Measurements from ENCODE around the gene SUGCT.

DNA sequence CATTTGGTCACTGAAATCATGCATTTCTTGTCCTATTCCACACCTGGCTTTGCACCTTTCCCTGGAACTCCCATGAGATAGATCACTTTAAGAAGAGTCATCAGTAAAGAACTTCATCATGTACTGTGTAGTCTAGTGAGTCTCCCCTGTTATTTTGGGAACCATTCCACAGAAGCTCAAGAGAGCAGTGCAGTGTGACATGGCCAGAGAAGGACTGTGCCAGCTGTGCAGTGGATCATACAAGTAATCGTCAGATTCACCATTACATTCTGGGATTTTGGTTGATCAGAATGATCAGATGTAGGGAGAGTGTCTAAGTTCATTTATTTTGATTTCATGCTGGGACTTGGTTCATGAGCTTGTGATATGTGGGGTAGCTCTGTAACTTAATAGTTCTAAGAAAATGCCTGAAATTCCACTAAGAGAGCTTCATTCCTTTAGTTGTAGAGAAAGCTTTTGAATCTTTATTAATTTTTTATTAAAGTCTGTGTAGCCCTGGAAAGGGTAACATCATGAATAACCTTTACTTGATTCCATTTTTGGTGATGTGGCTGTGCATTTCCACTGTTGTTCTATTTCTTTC, 166.8 kb downstream of the SUGCT start:
- TF ChIP-seq, protein P1, sequence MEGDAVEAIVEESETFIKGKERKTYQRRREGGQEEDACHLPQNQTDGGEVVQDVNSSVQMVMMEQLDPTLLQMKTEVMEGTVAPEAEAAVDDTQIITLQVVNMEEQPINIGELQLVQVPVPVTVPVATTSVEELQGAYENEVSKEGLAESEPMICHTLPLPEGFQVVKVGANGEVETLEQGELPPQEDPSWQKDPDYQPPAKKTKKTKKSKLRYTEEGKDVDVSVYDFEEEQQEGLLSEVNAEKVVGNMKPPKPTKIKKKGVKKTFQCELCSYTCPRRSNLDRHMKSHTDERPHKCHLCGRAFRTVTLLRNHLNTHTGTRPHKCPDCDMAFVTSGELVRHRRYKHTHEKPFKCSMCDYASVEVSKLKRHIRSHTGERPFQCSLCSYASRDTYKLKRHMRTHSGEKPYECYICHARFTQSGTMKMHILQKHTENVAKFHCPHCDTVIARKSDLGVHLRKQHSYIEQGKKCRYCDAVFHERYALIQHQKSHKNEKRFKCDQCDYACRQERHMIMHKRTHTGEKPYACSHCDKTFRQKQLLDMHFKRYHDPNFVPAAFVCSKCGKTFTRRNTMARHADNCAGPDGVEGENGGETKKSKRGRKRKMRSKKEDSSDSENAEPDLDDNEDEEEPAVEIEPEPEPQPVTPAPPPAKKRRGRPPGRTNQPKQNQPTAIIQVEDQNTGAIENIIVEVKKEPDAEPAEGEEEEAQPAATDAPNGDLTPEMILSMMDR (IDR thresholded peaks at IDR 0.05 in 8 of 11, conservative IDR thresholded peaks at IDR 0.05 in 3 of 11), result no peak
- TF ChIP-seq POLR2A (IDR thresholded peaks at IDR 0.05), result no peak
- no peak for TF ChIP-seq POLR2AphosphoS5 (IDR thresholded peaks at IDR 0.05)
